CD4-positive, alpha-beta T cell treated with Interleukin-4 for 4 hours (primary cell): ENCODE results near the gene NCF2.

Experiments
- DNase-seq: peaks from one replicate; pipeline ENCODE4 v3.0.0-alpha.2; 2020

The NCF2 gene

DNA sequence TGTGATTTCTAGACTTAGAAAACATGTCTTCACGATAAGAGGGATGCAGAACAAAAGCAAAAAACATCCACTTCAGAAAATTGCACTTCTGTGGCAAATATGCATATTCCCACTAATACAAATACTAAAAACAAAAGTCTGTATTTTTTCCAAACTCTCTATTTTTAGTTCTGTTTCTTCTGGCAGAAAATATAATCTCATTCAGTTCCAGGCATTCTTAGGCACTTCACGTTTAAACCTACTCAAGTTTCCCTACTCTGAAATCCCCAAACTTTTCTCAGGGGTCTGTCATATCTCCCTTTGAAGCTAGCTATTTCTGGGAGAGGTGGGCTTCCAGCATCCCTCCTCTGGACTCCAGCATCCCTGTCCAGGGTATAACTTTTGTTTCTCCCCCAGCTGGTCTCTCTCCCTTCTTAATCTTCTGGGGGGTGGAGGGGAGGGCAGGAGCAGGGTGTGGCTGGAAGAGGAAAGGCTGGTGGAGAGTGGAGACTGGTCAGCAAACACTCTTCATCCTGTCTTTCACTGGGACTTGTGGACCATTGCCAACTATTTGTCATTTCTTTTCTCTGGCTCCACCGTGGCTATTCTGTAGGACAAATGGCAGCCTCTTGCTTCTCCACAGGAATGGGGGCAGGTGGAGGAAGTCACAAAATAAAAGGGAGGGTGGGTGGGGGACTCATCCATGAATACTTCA, 19.6 kb upstream of the NCF2 start:
- no peak for DNase-seq

DNA sequence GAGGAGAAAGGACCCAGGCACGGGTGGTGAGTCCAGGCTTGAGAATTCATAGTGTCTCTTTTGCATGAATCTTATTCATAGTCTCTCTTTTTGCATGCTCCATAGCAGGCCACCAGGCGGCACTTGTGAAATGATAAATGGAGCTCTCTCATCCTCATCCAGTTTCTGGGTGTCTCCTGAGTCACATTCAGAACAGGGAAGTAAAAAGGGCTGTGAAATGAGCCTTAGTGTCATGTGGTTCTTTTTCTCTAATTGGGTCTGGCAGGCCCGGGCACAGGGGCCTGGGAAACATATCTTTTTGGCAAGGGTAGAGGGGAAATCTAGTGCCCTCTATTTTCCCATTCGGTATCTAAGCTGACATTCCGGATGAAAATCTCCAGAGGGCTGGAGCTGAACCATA, 19.1 kb upstream of the NCF2 start:
- no peak for DNase-seq

DNA sequence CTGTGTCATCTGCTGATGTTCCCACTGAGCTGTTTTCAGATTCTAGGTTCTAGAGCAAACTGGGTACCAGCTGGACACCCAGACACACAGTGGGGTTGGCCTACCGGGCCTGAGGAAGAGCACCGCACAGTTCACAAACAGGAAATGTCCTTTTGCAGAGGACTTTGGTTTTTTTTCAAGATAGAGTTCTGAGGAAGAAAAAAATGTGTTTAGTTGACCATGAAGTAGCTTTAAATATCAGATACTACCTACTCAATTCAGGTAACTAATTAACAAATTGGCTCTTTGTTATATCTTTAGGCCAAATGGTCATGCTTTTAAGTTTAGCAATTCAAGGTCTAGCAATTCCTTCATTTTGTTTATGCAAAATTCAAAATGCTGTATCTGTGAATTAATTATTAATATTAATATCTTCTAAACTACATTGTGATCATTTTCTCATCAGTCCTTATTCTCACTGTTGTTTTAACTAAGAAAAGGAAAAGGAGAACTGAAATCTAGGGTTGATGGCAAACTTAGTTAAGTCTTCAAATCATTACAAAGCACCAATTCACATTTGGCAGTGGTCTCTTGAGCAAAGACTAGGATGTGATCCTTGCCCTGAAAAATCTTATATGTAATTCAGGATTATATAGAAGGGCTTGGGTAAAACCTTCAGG, 17.2 kb upstream of the NCF2 start:
- no peak for DNase-seq

DNA sequence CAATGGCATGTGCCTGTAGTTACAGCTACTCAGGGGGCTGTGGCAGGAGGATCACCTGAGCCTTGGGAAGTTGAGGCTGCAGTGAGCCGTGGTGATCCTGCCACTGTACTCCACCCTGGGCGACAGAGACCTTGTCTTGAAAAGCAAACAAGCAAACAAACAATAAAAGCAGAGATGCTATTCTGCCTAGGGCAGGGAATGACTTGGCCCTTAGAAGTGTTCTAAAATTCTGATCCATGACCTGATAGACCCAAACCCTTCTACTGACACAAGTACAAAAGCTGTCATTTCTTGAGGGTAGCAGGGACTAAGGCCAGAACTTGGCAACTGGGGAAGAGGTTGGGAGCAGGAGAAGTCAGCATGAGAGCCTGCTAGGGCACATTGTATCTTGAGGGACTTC, 15.6 kb upstream of the NCF2 start:
- no peak for DNase-seq

DNA sequence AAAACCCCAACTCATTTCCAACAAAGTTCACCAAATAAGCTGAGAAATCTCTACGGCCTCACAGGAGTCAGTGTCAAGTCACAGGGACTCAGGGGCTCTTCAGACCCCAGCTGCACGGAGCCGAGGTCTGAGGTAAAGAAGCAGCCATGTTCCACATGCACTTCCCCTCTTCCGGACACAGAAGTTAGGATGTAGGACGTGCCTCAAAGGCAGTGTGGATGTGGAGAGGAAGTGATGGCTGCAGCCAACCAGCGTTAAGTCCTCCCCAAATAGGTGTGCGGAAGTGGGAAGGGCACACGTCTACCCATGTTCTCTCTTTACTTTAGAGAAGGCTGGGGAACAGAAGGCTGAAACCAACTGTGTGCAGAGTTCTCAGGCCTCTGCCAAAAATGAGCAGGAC, 14.6 kb upstream of the NCF2 start:
- no peak for DNase-seq

DNA sequence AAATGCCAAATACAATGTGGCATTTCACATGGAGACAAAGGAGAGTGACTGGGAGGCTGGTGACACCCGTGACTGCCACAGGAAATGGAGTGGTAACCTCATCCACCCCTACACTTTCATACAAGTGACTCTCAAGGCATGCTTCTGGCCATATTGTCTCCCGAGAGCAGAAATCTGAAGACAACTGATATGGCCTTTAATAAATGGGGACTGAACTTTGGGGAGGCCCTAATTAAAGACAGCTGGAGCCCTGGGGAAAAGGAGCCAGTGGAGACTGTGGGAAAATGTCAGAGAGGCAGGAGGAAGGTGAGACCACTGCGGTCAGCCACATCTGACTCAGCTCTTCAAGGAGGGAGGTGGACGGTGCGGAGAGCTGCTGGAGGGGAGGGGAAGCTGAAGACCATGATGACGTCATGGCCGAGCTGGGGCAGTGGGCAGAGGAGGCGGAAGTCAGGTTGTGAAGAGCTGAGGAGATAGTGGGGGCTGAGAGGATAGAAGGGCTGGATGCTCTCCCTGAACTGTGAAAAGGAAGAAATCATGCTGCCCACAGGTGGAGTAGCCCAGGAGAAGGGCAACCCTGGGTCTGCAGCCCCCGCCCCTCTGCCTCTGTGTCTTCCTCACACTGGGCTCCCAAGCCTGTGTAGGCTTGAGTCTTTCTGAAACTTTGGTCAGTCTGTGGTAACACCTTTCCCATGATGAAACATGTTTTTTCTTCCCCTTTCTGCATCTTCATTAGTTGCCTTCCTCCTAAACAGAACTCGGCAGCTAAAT, 14.0 kb upstream of the NCF2 start:
- DNase-seq, result no peak

DNA sequence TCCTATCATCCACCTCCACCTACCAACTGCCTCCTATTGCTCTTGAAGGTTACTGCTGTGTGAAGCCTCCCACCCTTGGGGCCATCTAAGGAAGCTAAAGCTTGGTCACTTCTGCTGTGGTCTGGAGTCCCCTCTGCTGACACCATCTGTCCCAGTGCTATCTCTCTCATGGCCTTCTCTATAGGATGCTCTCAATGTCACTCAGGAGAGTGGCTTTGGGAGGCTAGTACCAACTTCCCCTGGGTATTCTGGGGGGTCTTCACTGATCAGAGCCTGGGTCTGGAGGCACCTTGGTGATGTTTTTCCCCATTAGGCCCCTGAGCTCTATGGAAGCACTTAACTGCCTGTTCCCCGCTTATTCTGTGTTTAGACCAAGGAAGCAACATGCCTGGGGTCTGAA, 12.3 kb upstream of the NCF2 start:
- DNase-seq, result no peak

DNA sequence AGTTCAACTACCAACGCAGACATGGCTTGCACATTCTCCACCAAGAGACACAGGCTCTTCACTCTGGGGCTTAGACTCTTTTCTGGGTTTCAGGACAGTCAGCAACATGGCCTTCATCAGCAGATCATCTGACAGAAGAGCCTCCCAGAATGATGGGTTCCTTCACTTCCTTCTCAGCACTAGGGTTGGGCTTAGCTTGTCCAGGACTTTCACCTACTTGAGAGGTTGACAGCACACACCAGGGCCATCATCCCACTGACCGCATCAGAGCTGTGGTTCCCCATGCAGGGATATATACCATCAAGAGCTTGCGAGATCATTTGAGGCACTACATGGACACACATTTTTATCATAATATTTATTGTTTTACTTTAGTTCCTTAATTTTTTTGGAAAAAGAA, 10.4 kb upstream of the NCF2 start:
- no peak for DNase-seq

DNA sequence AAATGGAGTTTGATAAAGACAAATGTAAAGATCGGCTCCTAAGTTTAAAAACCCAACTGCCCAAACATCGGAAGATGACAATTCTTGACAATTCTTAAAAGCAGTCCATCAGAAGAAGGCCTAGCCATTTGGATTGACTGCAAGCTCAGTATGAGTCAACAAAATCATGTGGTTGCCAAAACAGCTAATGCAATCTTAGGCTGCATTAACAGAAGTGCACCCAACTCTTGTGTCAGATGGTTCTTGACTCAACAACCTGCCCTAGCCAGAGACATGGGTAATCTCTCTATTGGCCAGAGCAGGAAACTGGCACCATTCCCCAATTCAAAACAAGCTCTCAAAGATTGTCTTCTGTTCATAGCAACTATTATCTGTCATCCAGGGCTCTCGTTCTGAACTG, 9.9 kb upstream of the NCF2 start:
- DNase-seq, result no peak

DNA sequence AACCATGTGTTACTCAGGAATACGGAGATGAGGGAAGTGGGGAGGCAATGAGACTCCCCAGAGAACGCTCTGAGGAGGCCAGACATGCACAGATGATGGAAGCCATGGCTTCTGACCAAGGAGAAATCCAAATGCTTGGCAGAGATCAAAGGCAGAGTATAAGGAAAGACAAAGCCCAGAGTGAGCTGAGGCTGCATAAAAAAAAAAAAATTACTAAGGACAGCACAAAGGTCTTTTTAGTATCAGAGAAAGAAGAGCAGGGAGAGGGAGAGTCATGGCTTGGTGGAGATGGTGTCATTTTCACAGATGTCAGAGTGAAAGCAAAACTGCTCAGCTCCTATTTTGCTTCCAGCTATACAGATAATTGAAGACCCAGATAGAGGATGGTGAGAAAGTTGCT, 8.1 kb upstream of the NCF2 start:
- no peak for DNase-seq

DNA sequence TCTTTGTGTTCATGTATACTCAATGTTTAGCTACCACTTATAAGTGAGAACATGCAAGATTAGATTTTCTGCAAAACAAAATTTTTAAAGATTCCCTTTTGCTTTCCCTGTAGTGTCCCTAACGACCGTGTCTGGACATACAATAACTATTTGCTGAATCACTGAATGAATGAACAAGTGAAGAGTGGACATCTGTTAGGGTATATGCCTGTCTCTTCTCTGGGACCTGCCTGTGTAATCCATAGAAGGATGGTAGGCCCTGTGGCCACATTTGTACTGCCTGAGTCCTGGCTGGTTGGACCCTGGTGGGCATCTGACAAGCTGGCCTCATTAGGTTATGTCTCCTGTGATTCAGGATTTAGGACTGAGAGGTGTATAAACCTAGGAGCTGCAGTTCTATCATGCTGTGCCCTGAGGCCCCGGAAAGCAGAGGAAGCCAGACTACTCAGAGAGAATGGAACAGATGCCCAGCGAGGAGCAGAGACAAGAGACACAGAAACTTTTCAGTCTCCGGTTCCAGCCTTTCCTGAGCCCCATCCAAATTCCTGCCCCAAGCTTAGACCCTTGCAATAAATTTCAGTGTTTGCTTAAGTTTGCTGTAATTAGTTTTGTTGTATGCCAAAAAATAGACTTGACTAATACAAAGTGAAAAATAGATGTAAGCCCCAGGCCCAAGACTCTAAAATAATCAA, 7.5 kb upstream of the NCF2 start:
- DNase-seq, result no peak

DNA sequence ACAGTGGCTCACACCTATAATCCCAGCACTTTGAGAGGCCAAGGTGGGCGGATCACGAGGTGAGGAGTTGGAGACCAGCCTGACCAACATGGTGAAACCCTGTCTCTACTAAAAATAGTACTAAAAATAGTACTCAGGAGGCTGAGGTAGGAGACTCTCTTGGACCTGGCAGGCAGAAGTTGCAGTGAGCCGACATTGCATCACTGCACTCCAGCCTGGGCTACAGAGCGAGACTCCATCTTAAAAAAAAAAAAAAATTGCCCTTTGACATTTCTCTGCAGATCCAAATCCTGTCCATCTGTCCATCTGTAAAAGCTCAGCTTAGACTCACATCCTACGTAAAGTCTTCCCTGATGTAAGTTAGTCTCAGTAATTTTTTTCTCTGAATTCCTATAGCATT, 6.2 kb upstream of the NCF2 start:
- no peak for DNase-seq

DNA sequence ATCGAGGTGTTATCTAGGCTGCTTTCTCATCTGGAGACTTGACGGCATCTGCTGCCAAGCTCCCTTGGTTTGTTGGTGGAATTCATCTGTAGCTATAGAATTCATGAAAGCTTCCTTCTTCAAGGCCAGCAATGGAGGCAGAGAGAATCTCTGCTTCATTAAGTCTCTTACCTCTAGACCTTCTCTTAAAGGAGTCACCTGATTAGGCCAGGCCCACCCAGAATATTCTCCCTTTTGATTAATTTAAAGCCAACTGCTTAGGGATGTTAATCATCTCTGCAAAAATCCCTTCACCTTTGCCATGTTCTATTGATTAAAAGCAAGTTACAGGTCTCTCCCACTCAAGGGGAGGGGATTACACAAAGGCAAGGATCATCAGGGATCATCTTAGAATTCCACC, 5.3 kb upstream of the NCF2 start:
- no peak for DNase-seq

DNA sequence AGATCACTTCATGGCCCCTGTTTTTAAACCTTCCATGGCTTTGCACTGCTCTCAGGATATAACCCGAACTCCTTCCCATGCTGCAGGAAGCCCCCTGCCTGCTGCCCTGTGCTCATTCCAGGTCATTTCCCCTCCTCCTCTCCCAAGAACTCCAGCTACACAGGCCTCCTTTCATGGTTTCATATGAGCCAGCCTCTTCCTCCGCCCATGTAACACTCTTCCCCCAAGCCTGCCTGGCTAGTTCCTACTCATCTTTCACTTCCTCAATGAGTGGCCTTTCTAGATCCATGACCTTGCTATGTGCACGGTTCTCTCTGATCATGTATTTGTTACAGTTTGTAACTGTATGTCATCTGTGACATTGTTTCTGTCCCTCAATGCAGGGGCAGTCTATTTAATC, 3.1 kb upstream of the NCF2 start:
- no peak for DNase-seq

DNA sequence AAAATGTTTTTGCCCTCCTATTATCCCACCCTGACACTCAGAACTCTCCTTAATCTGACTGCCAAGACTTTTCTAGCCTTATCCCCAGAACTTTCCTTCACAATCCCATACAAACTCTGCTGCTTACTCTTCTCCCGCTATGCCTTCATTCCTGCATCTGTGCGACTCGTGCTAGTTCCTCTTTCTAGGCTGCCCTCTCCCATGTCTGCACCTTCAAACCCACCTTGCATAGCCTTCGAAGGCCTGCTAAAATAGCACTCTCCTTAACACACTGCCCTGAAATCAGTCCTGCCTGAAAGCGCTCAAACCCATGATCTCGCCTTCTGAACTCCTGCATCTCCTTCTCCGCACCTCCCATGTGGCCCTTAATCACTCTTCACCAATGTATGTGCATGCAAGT, 2.5 kb upstream of the NCF2 start:
- DNase-seq, result no peak

DNA sequence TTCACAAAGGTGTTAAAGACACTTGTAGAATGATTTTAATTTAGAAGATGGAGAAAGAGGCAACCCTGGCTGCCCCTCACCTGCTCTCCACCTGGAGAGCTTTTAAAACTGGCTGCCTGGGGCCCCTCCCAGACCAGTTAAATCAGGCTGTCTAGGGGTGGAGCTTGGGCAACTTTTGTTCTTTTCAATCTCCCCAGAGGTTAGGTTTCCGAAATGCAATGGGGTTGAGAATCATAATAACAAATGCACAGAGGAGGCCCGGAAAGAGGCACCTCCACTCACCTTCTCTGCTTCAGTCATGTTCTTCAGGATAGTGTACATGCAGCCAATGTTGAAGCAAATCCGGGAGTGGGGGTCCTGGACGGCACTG, 400 bp downstream of the NCF2 start:
- no peak for DNase-seq

DNA sequence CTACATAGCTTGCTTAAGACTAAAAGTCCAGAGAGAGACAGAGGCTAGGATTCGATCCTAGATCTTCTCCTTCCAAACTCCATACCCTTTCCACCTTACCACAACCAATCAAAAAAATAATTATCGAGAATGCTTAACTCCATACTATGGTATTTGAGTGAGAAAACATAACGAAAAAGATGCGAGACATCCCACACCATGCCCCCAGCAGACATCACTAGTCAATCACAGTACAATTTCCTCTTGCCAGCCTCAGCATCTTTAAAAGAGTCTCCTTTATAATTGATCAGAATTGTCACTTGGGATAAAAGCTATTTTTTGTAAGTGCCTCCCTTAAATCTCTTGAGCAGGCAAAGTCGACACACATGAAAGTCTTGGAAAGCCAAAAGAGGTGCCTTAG, 875 bp downstream of the NCF2 start:
- DNase-seq, result no peak

DNA sequence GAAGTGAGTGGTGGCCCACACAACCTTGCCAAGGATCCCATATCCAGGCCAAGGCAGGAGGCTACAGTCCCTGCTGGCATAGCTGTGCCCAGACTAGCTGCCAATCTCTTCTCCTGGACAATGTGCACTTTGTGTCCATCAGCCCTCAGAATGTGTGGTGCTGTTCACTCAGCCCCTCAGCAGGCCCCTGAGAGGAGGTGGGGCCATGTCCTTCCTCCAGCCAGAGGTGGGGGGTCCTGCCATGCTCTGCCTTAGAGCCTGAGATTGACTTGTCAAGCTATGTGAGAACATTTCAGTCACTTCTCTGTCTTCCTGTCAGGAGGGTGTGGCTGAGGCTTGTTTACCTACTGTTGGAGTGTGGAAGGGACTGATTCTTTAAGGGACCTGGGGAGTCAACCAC, 1.4 kb downstream of the NCF2 start:
- peak; percentile 40 for DNase-seq

DNA sequence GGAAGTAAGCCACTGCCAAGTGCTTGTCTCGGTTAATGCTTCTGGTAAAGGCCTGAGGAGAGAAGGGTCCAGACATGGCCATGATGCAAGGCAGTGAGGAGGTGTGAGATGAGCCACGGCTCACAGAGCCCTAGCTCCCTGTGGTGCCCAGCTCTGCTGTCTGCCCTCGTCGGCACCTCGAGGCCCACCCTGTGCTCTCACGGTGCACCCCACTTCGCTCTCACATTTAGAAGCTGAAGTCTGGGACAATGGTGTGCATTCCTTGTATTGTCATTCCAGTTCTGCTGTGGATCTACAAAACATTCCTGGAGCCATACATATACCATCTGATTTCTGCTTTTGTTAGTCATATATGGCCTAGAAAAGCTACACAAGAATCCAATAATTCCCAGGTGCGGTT, 3.3 kb downstream of the NCF2 start:
- no peak for DNase-seq

DNA sequence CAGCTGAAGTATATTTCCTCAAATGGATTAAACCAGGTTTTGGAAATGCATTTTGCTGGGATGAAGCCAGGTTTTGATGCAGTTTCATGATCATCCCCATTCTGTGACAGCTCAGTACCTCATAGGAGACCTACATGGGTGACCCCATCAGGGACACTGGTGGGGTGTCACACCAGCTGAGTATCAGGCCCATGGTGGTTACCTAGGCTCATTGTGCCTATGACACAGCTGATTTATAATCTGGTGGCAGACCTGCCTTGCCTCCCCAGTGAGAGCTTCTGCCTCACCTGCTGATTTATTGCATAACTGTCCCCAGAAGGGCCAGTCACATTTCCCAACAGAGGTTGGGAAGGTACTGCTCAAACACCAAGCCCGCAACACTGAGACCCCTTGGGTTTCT, 3.8 kb downstream of the NCF2 start:
- no peak for DNase-seq

DNA sequence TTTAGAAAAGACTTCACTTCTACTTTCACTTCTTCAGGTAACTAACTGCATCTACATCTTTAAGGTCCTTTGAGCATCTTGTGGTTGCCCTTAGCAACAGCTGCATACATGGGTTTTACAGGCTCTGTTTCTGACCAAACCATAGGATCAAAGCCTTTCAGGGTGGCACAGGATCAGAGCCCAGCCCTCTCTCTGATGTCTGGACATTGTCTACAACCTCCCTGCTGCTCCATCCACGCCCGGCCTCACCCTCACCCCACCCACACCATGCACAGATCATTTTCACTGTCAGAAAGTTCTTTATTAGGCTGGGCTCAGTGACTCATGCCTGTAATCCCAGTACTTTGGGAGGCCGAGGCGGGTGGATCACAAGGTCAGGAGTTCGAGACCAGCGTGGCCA, 5.2 kb downstream of the NCF2 start:
- no peak for DNase-seq

DNA sequence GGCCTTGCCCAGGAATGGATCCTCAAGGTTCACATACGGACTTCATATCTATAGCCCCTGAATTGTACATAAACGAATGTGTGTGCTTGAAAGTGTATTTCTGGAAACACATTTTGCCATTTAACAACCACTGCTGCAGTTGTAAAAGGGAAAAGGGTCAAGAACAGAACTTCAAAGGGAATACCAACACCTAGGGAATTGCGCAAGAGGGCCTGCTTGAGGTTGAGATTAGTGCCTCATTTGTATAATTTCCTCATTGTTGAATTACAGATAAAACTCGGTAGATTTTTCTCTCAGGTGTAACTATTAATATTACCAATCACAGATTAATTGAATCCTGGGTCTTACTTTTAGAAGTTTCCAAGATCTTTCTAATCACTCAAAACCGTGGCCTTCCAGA, 6.1 kb downstream of the NCF2 start:
- no peak for DNase-seq

DNA sequence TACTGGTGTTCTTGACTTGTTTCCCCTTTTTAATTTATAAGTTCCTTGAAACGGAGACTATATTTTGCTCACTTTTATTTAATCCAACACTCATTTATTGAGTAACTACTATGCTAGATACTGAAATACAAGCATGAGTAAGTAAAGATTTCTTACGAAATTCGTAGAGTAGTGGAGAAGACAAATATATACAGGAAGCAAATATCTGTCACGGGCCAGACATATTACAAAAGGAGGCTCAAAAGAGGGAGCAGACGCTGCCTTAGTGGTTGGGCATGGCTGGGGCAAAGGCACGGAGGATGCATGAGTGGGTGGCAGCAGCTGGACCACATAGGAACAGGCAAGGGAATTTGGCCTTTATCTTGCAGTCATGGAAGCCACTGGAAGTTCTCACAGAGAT, 6.8 kb downstream of the NCF2 start:
- DNase-seq, result no peak
